Measurements from ENCODE around the gene CES2.
"Not testable (repeated sequence)": the region's sequence is repeated elsewhere in the genome, so short reads cannot be mapped to it uniquely, and the experiment has no call there.

The CES2 gene

GRCh38 chr16:66919569-66920298 is 15.6 kb upstream of the CES2 start:
- FAIRE-seq, result no peak

GRCh38 chr16:66920299-66920590 is 15.1 kb upstream of the CES2 start:
- no peak for FAIRE-seq

GRCh38 chr16:66920924-66921680 is 14.2 kb upstream of the CES2 start:
- FAIRE-seq, result no peak

- FAIRE-seq, result no peak
Measured at GRCh38 chr16:66921729-66922450, 13.4 kb upstream of the CES2 start.

- no peak for FAIRE-seq
Measured at GRCh38 chr16:66923247-66923731, 12.0 kb upstream of the CES2 start.

- no peak for FAIRE-seq
Measured at GRCh38 chr16:66923866-66924265, 11.4 kb upstream of the CES2 start.

- no peak for FAIRE-seq
Measured at GRCh38 chr16:66924527-66925321, 10.6 kb upstream of the CES2 start.

GRCh38 chr16:66925322-66925840 is 9.9 kb upstream of the CES2 start, which contains the start of gene RRAD:
Gene RRAD, minus strand, starts transcription at chr16:66925535. Its CDS starts 356 bp downstream, at chr16:66925179.
- FAIRE-seq, result no peak

GRCh38 chr16:66926171-66926947 is 9.0 kb upstream of the CES2 start:
- FAIRE-seq, result no peak

- FAIRE-seq, result no peak
Measured at GRCh38 chr16:66926961-66927436, 8.3 kb upstream of the CES2 start.

- FAIRE-seq, result no peak
Measured at GRCh38 chr16:66927918-66928649, 7.2 kb upstream of the CES2 start.

- no peak for FAIRE-seq
Measured at GRCh38 chr16:66928702-66929388, 6.5 kb upstream of the CES2 start.

- FAIRE-seq, result no peak
Measured at GRCh38 chr16:66930189-66930588, 5.1 kb upstream of the CES2 start.

- FAIRE-seq, result no peak
Measured at GRCh38 chr16:66931665-66932064, 3.7 kb upstream of the CES2 start.

GRCh38 chr16:66932076-66932475 is 3.2 kb upstream of the CES2 start:
- FAIRE-seq, result no peak

- FAIRE-seq, result no peak
Measured at GRCh38 chr16:66933776-66934137, 1.6 kb upstream of the CES2 start.

- FAIRE-seq, result no peak
Measured at GRCh38 chr16:66934138-66934838, 1.0 kb upstream of the CES2 start, which contains the start of gene CIAO2B. Gene CIAO2B, minus strand, starts transcription at chr16:66934402. Its CDS starts 38 bp downstream, at chr16:66934364.

- not testable (repeated sequence) for FAIRE-seq
Measured at GRCh38 chr16:66934839-66935313, 440 bp upstream of the CES2 start.

GRCh38 chr16:66936462-66936861 is 1.1 kb downstream of the CES2 start:
- FAIRE-seq, result no peak

Data from islet of Langerhans (tissue), 1 donor.